NCI-H146 (cell line): Measurements from ENCODE around the gene CFAP97D1.
"Not testable (repeated sequence)": the region's sequence is repeated elsewhere in the genome, so short reads cannot be mapped to it uniquely, and the experiment has no call there.

ENCODE experiments used
- DNase-seq: peaks from one replicate; lab custom pipeline; 2025; lab: John Stamatoyannopoulos, UW

CFAP97D1 gene

GRCh38 chr17:43768382-43768781, 11.9 kb upstream of the CFAP97D1 start:
- no peak for DNase-seq

GRCh38 chr17:43768943-43769342, 11.3 kb upstream of the CFAP97D1 start:
- DNase-seq = no peak

- DNase-seq = no peak
Observed at GRCh38 chr17:43769426-43769825, 10.8 kb upstream of the CFAP97D1 start.

- no peak for DNase-seq
Observed at GRCh38 chr17:43769859-43770258, 10.4 kb upstream of the CFAP97D1 start.

GRCh38 chr17:43770957-43771356, 9.3 kb upstream of the CFAP97D1 start:
- DNase-seq = no peak

GRCh38 chr17:43771463-43771862, 8.8 kb upstream of the CFAP97D1 start:
- DNase-seq = no peak

GRCh38 chr17:43772877-43773648, 7.2 kb upstream of the CFAP97D1 start:
- no peak for DNase-seq

- DNase-seq = no peak
Observed at GRCh38 chr17:43774304-43775250, 5.7 kb upstream of the CFAP97D1 start.

GRCh38 chr17:43778337-43779144, 1.7 kb upstream of the CFAP97D1 start, which contains the start of gene DUSP3:
Gene DUSP3, minus strand, starts transcription at chr17:43778977. Its CDS starts 53 bp downstream, at chr17:43778924.
- DNase-seq = peak; percentile 89

- no peak for DNase-seq
Observed at GRCh38 chr17:43779145-43780125, 800 bp upstream of the CFAP97D1 start.

- no peak for DNase-seq
Observed at GRCh38 chr17:43782913-43783680, 2.9 kb downstream of the CFAP97D1 start.

GRCh38 chr17:43784068-43784467, 3.8 kb downstream of the CFAP97D1 start:
- no peak for DNase-seq

- no peak for DNase-seq
Observed at GRCh38 chr17:43784628-43785101, 4.4 kb downstream of the CFAP97D1 start.

GRCh38 chr17:43787728-43788127, 7.5 kb downstream of the CFAP97D1 start:
- no peak for DNase-seq

- no peak for DNase-seq
Observed at GRCh38 chr17:43788540-43788939, 8.3 kb downstream of the CFAP97D1 start.

GRCh38 chr17:43789482-43789881, 9.2 kb downstream of the CFAP97D1 start:
- DNase-seq = no peak

GRCh38 chr17:43790311-43790940, 10.2 kb downstream of the CFAP97D1 start:
- DNase-seq = peak; percentile 40

GRCh38 chr17:43791589-43791988, 11.4 kb downstream of the CFAP97D1 start:
- DNase-seq = peak; percentile 23

GRCh38 chr17:43792668-43793067, 12.4 kb downstream of the CFAP97D1 start:
- DNase-seq = not testable (repeated sequence)
